Stimulated activated CD8-positive, alpha-beta memory T cell treated with anti-CD3 and anti-CD28 coated beads, Interleukin-15, amount 100 ng/mL, for 1 hour (primary cell): Measurements from ENCODE around the gene PRELP.
"Not testable (repeated sequence)": the region's sequence is repeated elsewhere in the genome, so short reads cannot be mapped to it uniquely, and the experiment has no call there.

Source experiments
- DNase-seq: peaks from one replicate; pipeline ENCODE4 v3.0.0-alpha.2; 2020; ENCODE audit warnings: low read depth

PRELP gene

GRCh38 chr1:203453616-203454015 lies 22.0 kb upstream of the PRELP start:
- no peak for DNase-seq

GRCh38 chr1:203454986-203455471 lies 20.6 kb upstream of the PRELP start:
- DNase-seq, result no peak

- DNase-seq, result no peak
These were observed 19.9 kb upstream of the PRELP start for GRCh38 chr1:203455706-203456105.

GRCh38 chr1:203456577-203456976 lies 19.0 kb upstream of the PRELP start:
- DNase-seq, result no peak

GRCh38 chr1:203458078-203458477 lies 17.5 kb upstream of the PRELP start:
- DNase-seq, result no peak

GRCh38 chr1:203459671-203460201 lies 15.9 kb upstream of the PRELP start:
- DNase-seq, result no peak

GRCh38 chr1:203461717-203462116 lies 13.9 kb upstream of the PRELP start:
- DNase-seq, result no peak

GRCh38 chr1:203462143-203462542 lies 13.5 kb upstream of the PRELP start:
- DNase-seq, result no peak

GRCh38 chr1:203462878-203463277 lies 12.7 kb upstream of the PRELP start:
- DNase-seq, result no peak

- no peak for DNase-seq
These were observed 12.0 kb upstream of the PRELP start for GRCh38 chr1:203463469-203464062.

- DNase-seq, result no peak
These were observed 11.4 kb upstream of the PRELP start for GRCh38 chr1:203464226-203464625.

GRCh38 chr1:203464743-203465142 lies 10.9 kb upstream of the PRELP start:
- DNase-seq, result no peak

- DNase-seq, result no peak
These were observed 10.3 kb upstream of the PRELP start for GRCh38 chr1:203465146-203465798.

- DNase-seq, result no peak
These were observed 9.7 kb upstream of the PRELP start for GRCh38 chr1:203465948-203466347.

GRCh38 chr1:203466906-203467549 lies 8.6 kb upstream of the PRELP start:
- DNase-seq, result not testable (repeated sequence)

- no peak for DNase-seq
These were observed 8.1 kb upstream of the PRELP start for GRCh38 chr1:203467550-203467921.

- no peak for DNase-seq
These were observed 7.3 kb upstream of the PRELP start for GRCh38 chr1:203468326-203468725.

- DNase-seq, result no peak
These were observed 5.4 kb upstream of the PRELP start for GRCh38 chr1:203470240-203470639.

- no peak for DNase-seq
These were observed 3.8 kb upstream of the PRELP start for GRCh38 chr1:203471841-203472240.

- DNase-seq, result no peak
These were observed 2.3 kb upstream of the PRELP start for GRCh38 chr1:203473281-203473680.

- DNase-seq, result no peak
These were observed 1.8 kb upstream of the PRELP start for GRCh38 chr1:203473781-203474305.

GRCh38 chr1:203476216-203476814 lies 709 bp downstream of the PRELP start:
- DNase-seq, result no peak

GRCh38 chr1:203477748-203478147 lies 2.1 kb downstream of the PRELP start:
- no peak for DNase-seq
